Upper lobe of left lung (tissue), 6 donors: ENCODE results near the gene RELL1. TPM values are rescaled to one million over a fixed set of nuclear protein-coding genes. Genes with fewer than 3 reads are reported as not detected.

Source experiments
- ATAC-seq, 2 donors: fragments of 200-7000 bp; cut with Tn5 transposase; one replicate each; pipeline ENCODE4 v1.9.1; 2022; ENCODE audit warnings: mild to moderate bottlenecking in 2 of 2, moderate library complexity in 2 of 2; ENCODE audit not compliant: low FRiP score in 2 of 2
- DNase-seq, 2 donors: peaks; one replicate each; pipeline ENCODE4 v3.0.0-alpha.2; 2019 to 2020
- H3K27ac ChIP-seq, 4 donors: fragments of 200-600 bp; sonication (generic); one replicate each; pipeline ENCODE4 v1.5.1; 2016 to 2019
- H3K27me3 ChIP-seq, 4 donors: fragments of 200-600 bp; sonication (generic); one replicate each; pipeline ENCODE4 v1.5.1; 2017 to 2019
- H3K36me3 ChIP-seq, 4 donors: fragments of 200-600 bp; sonication (generic); one replicate each; pipeline ENCODE4 v1.5.1; 2016 to 2019
- H3K4me1 ChIP-seq, 4 donors: fragments of 200-600 bp; sonication (generic); one replicate each; pipeline ENCODE4 v1.5.1; 2018 to 2019
- H3K4me3 ChIP-seq, 4 donors: fragments of 200-600 bp; sonication (generic); one replicate each; pipeline ENCODE4 v1.5.1; 2017 to 2019; ENCODE audit warnings: mild to moderate bottlenecking in 2 of 4, moderate library complexity in 1 of 4
- H3K9me3 ChIP-seq, 4 donors: fragments of 200-600 bp; sonication (generic); one replicate each; pipeline ENCODE4 v1.5.1; 2018 to 2019
- CTCF ChIP-seq, 6 experiments: fragments of 450-650 bp in 4 of 6; fragments of 200-600 bp in 2 of 6; sonication (generic) in 2 of 6; IDR thresholded peaks; one replicate each; pipeline ENCODE4 v1.5.1; 2016 to 2019; ENCODE audit warnings: antibody characterized with exemption in 6 of 6
- EP300 ChIP-seq, 4 donors: sonication (generic); formaldehyde crosslinking; IDR thresholded peaks; one replicate each; pipeline ENCODE4 v1.5.1; 2017; ENCODE audit warnings: antibody characterized with exemption in 4 of 4, control low read depth in 2 of 4
- POLR2A ChIP-seq, 4 donors: fragments of 450-650 bp; IDR thresholded peaks; one replicate each; pipeline ENCODE4 v1.5.1; 2016 to 2017; ENCODE audit warnings: antibody characterized with exemption in 4 of 4, mild to moderate bottlenecking in 2 of 4
- POLR2AphosphoS5 ChIP-seq, 2 donors: sonication (generic); formaldehyde crosslinking; IDR thresholded peaks; one replicate each; pipeline ENCODE4 v1.5.1; 2017; ENCODE audit warnings: antibody characterized with exemption in 2 of 2
- WGBS, 2 donors: methylation state at CpG; one replicate each; pipeline ENCODE4 v1.1.5; 2017 to 2018; 5-methylcytosine and 5-hydroxymethylcytosine counted together
- small RNA-seq, 4 donors: library from RNA; depleted of rRNA; stranded (forward); fragments of <200 nt; gene quantifications; one replicate each; pipeline ENCODE3, GENCODE V24; 2016
- total RNA-seq, 6 donors: library from RNA; depleted of rRNA in 4 of 6; stranded (reverse); fragments of >200 nt in 4 of 6; gene quantifications; one replicate each; pipeline versions ENCODE4 v1.1.0 to v1.2.1, GENCODE V29; 2016 to 2021
- donor health status: DM: no; HTN: no; CAD: no; lungs with moderate emphysema.
- donor health status: DM: no; HTN: yes; CAD: no; lungs with severe emphysema.

RELL1 gene
- total RNA-seq, 6 donors from 2014 or later: 21.2 to 58.8 (median 40.7) TPM

GRCh38 chr4:37567836-37568235, 118.3 kb downstream of the RELL1 start:
- peaks cover 0 to 3% (median 0%) of the 10 kb centered on the region in 4 donors for H3K4me1 ChIP-seq
- WGBS, 2 donors: 79 to 80% methylated on average over 2 of the region's 2 CpGs
- TF ChIP-seq EP300 (IDR thresholded peaks at IDR 0.05): no peak
- TF ChIP-seq CTCF (IDR thresholded peaks at IDR 0.05): no peak
- TF ChIP-seq POLR2A (IDR thresholded peaks at IDR 0.05): no peak
- no peak for TF ChIP-seq POLR2AphosphoS5 (IDR thresholded peaks at IDR 0.05)
- no peaks in the 10 kb centered on the region for H3K27me3 ChIP-seq
- DNase-seq (no peak), ATAC-seq (no peak)
- no peaks in the 10 kb centered on the region for H3K9me3 ChIP-seq
- H3K4me3 ChIP-seq: no peak overlapping the region
- H3K27ac ChIP-seq: no peak overlapping the region
- H3K36me3 ChIP-seq: no peaks in the 10 kb centered on the region

GRCh38 chr4:37562592-37562991, 123.6 kb downstream of the RELL1 start:
- 94 to 95% methylated on average over 4 of the region's 4 CpGs for WGBS, 2 donors
- H3K9me3 ChIP-seq: no peaks in the 10 kb centered on the region
- no peaks in the 10 kb centered on the region for H3K27me3 ChIP-seq
- no peak overlapping the region for H3K4me3 ChIP-seq
- H3K4me1 ChIP-seq: no peaks in the 10 kb centered on the region
- H3K27ac ChIP-seq: no peak overlapping the region
- no peak for TF ChIP-seq POLR2A (IDR thresholded peaks at IDR 0.05)
- TF ChIP-seq POLR2AphosphoS5 (IDR thresholded peaks at IDR 0.05): no peak
- TF ChIP-seq EP300 (IDR thresholded peaks at IDR 0.05): no peak
- TF ChIP-seq CTCF (IDR thresholded peaks at IDR 0.05): no peak
- ATAC-seq: no peak
- no peaks in the 10 kb centered on the region for H3K36me3 ChIP-seq
- DNase-seq: no peak

GRCh38 chr4:37561803-37562207, 124.4 kb downstream of the RELL1 start:
- H3K4me3 ChIP-seq: no peak overlapping the region
- ATAC-seq: no peak
- H3K27ac ChIP-seq: no peak overlapping the region
- no peaks in the 10 kb centered on the region for H3K4me1 ChIP-seq
- 23 to 50% methylated on average over 1 of the region's 1 CpG for WGBS, 2 donors
- no peaks in the 10 kb centered on the region for H3K9me3 ChIP-seq
- no peak for DNase-seq
- no peaks in the 10 kb centered on the region for H3K27me3 ChIP-seq
- H3K36me3 ChIP-seq: no peaks in the 10 kb centered on the region
- no peak for TF ChIP-seq POLR2AphosphoS5 (IDR thresholded peaks at IDR 0.05)
- TF ChIP-seq POLR2A (IDR thresholded peaks at IDR 0.05): no peak
- TF ChIP-seq EP300 (IDR thresholded peaks at IDR 0.05): no peak
- TF ChIP-seq CTCF (IDR thresholded peaks at IDR 0.05): no peak

- WGBS, 2 donors: 62 to 63% methylated on average over 3 of the region's 3 CpGs
- Histone ChIP-seq H3K9me3 (no peaks in the 10 kb centered on the region), H3K4me3 (no peak overlapping the region), H3K27me3 (no peaks in the 10 kb centered on the region), H3K4me1 (no peaks in the 10 kb centered on the region), H3K36me3 (no peaks in the 10 kb centered on the region), H3K27ac (no peak overlapping the region)
- DNase-seq (no peak), ATAC-seq (no peak)
- no peak for TF ChIP-seq POLR2A (IDR thresholded peaks at IDR 0.05)
- TF ChIP-seq POLR2AphosphoS5 (IDR thresholded peaks at IDR 0.05): no peak
- no peak for TF ChIP-seq CTCF (IDR thresholded peaks at IDR 0.05)
- TF ChIP-seq EP300 (IDR thresholded peaks at IDR 0.05): no peak
Observed at GRCh38 chr4:37561196-37561802, 124.9 kb downstream of the RELL1 start.

Small RNA genes lying within 50 kb of the gene (small RNA-seq; reads per million reads assigned to genes)
- gene RF00019: 0 reads per million in 4 donors

Other genes with a start within 250 kb of the RELL1 start
- gene PGM2, start 140.3 kb upstream of the RELL1 start, total RNA-seq: 10 to 100 TPM; 11.1 to 30.6 (median 14.1) TPM
- gene TBC1D1, start 204.7 kb upstream of the RELL1 start, total RNA-seq: 10 to 100 TPM; 45.1 to 68.1 (median 58.0) TPM